K562 (cell line): Measurements from ENCODE around the gene PLCL2.

Experiments used
- ATF6 ChIP-seq: sonication (generic); formaldehyde crosslinking; IDR thresholded peaks from 2 replicates; pipeline ENCODE4 v1.4.0; 2020; ENCODE audit warnings: mild to moderate bottlenecking, missing genetic modification reagents
- CREM ChIP-seq: IDR thresholded peaks from 2 replicates; pipeline ENCODE4 v1.6.1; 2014; ENCODE audit warnings: antibody characterized with exemption, low read depth
- CTCF ChIP-seq, 3 experiments: IDR thresholded peaks in 2 of 3; conservative IDR thresholded peaks in 1 of 3; 2 replicates each; pipeline ENCODE4 v1.5.1; 2011 to 2012; ENCODE audit warnings: low read length in 3 of 3, mild to moderate bottlenecking in 3 of 3, control low read depth in 2 of 3, improper control_type of control experiment in 1 of 3, inconsistent platforms in 1 of 3, low read depth in 1 of 3, mixed read lengths in 1 of 3, moderate library complexity in 1 of 3; ENCODE audit not compliant: insufficient read depth in 2 of 3
- E2F5 ChIP-seq: sonication (generic); formaldehyde crosslinking; IDR thresholded peaks from 2 replicates; pipeline ENCODE4 v1.8.0; 2022; ENCODE audit warnings: mild to moderate bottlenecking, missing genetic modification reagents
- EGR1 ChIP-seq: fragments of 450-650 bp; conservative IDR thresholded peaks from 2 replicates; pipeline ENCODE4 v1.6.1; 2017; ENCODE audit warnings: mild to moderate bottlenecking
- ELF1 ChIP-seq: fragments of 200-800 bp; sonication (Bioruptor generic); IDR thresholded peaks from 2 replicates; pipeline ENCODE4 v1.6.1; 2016; ENCODE audit warnings: missing genetic modification characterization, missing compliant biosample characterization
- EP300 ChIP-seq: IDR thresholded peaks from 2 replicates; pipeline ENCODE4 v1.6.1; 2012; ENCODE audit warnings: low read length, improper control_type of control experiment
- MYC ChIP-seq, 2 experiments: fragments of 250-450 bp in 1 of 2; sonication (Bioruptor Pico) in 1 of 2; IDR thresholded peaks; 2 replicates each; pipeline versions ENCODE4 v1.5.1 to v1.6.1; 2012 to 2021; ENCODE audit warnings: low read depth in 2 of 2, borderline replicate concordance in 1 of 2, improper control_type of control experiment in 1 of 2, low read length in 1 of 2, mild to moderate bottlenecking in 1 of 2, moderate library complexity in 1 of 2
- NFE2L1 ChIP-seq: fragments of 450-650 bp; IDR thresholded peaks from 2 replicates; pipeline ENCODE4 v1.6.1; 2016; ENCODE audit warnings: missing genetic modification characterization, low read depth, mild to moderate bottlenecking, missing compliant biosample characterization, moderate library complexity, borderline replicate concordance
- POLR2A ChIP-seq: fragments of 450-650 bp; conservative IDR thresholded peaks from 2 replicates; pipeline ENCODE4 v1.6.1; 2016
- ZNF232 ChIP-seq: sonication (generic); formaldehyde crosslinking; IDR thresholded peaks from 2 replicates; pipeline ENCODE4 v1.8.0; 2022; ENCODE audit warnings: mild to moderate bottlenecking, missing genetic modification reagents
- ZNF311 ChIP-seq: fragments of 250-450 bp; sonication (Bioruptor Pico); IDR thresholded peaks from 2 replicates; pipeline ENCODE4 v1.4.0; 2020; ENCODE audit warnings: mild to moderate bottlenecking, moderate library complexity
- TF ChIP-seq, protein P1 (sequence below): fragments of 250-450 bp; sonication (Bioruptor Pico); IDR thresholded peaks from 2 replicates; pipeline ENCODE4 v1.8.0; 2021; ENCODE audit warnings: moderate library complexity, mild to moderate bottlenecking, inconsistent platforms
- TF ChIP-seq, protein P2 (sequence below): fragments of 450-650 bp; IDR thresholded peaks from 2 replicates; pipeline ENCODE4 v1.6.1; 2016; ENCODE audit warnings: antibody characterized with exemption

GRCh38 chr3:16906682-16907081, 21.9 kb downstream of the PLCL2 start:
- no peak for TF ChIP-seq CTCF (IDR thresholded peaks at IDR 0.05 in 2 of 3, conservative IDR thresholded peaks at IDR 0.05 in 1 of 3; ENCODE audit: insufficient read depth in 2 of 3, low read depth in 1 of 3, low read length in 3 of 3)
- no peak for TF ChIP-seq ELF1
- no peak for TF ChIP-seq CREM
- no peak for TF ChIP-seq NFE2L1 (tag)
- no peak for TF ChIP-seq EGR1
- no peak for TF ChIP-seq EP300
- no peak for TF ChIP-seq MYC (IDR thresholded peaks at IDR 0.05; ENCODE audit: low read depth, low read length)
- no peak for TF ChIP-seq MYC (CRISPR knock-in tag; IDR thresholded peaks at IDR 0.05; ENCODE audit: borderline replicate concordance, low read depth)
- TF ChIP-seq POLR2A = no peak
- TF ChIP-seq, protein P1, sequence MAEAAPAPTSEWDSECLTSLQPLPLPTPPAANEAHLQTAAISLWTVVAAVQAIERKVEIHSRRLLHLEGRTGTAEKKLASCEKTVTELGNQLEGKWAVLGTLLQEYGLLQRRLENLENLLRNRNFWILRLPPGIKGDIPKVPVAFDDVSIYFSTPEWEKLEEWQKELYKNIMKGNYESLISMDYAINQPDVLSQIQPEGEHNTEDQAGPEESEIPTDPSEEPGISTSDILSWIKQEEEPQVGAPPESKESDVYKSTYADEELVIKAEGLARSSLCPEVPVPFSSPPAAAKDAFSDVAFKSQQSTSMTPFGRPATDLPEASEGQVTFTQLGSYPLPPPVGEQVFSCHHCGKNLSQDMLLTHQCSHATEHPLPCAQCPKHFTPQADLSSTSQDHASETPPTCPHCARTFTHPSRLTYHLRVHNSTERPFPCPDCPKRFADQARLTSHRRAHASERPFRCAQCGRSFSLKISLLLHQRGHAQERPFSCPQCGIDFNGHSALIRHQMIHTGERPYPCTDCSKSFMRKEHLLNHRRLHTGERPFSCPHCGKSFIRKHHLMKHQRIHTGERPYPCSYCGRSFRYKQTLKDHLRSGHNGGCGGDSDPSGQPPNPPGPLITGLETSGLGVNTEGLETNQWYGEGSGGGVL (CRISPR knock-in tag) = no peak
- TF ChIP-seq ZNF311 (CRISPR knock-in tag) = no peak
- TF ChIP-seq ATF6 (CRISPR knock-in tag) = no peak
- no peak for TF ChIP-seq ZNF232 (CRISPR knock-in tag)
- TF ChIP-seq, protein P2, sequence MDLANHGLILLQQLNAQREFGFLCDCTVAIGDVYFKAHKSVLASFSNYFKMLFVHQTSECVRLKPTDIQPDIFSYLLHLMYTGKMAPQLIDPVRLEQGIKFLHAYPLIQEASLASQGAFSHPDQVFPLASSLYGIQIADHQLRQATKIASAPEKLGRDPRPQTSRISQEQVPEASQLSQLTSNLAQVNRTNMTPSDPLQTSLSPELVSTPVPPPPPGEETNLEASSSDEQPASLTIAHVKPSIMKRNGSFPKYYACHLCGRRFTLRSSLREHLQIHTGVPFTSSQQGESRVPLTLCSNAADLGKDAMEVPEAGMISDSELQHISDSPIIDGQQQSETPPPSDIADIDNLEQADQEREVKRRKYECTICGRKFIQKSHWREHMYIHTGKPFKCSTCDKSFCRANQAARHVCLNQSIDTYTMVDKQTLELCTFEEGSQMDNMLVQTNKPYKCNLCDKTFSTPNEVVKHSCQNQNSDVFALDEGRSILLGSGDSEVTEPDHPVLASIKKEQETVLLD = no peak
- TF ChIP-seq E2F5 (CRISPR knock-in tag) = no peak
